ENCODE data around the gene LMF2. TPM values are rescaled to one million over a fixed set of nuclear protein-coding genes. Genes with fewer than 3 reads are reported as not detected.

Gene LMF2, protein sequence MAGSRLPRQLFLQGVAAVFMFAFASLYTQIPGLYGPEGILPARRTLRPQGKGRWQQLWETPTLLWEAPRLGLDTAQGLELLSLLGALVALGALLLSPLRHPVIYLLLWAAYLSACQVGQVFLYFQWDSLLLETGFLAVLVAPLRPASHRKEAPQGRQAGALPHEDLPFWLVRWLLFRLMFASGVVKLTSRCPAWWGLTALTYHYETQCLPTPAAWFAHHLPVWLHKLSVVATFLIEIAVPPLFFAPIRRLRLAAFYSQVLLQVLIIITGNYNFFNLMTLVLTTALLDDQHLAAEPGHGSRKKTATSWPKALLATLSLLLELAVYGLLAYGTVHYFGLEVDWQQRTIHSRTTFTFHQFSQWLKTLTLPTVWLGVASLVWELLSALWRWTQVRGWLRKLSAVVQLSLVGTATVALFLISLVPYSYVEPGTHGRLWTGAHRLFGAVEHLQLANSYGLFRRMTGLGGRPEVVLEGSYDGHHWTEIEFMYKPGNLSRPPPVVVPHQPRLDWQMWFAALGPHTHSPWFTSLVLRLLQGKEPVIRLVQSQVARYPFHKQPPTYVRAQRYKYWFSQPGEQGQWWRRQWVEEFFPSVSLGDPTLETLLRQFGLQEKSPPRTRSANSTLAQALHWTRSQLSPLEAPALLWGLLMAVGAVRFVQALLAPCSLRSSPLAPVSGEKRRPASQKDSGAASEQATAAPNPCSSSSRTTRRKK
- 34.6 to 48.2 TPM (median 46.9 TPM) in 5 replicates for total RNA-seq (2022; extraction: Qiagen RNA extraction; ENCODE audit: low read depth)

DNA sequence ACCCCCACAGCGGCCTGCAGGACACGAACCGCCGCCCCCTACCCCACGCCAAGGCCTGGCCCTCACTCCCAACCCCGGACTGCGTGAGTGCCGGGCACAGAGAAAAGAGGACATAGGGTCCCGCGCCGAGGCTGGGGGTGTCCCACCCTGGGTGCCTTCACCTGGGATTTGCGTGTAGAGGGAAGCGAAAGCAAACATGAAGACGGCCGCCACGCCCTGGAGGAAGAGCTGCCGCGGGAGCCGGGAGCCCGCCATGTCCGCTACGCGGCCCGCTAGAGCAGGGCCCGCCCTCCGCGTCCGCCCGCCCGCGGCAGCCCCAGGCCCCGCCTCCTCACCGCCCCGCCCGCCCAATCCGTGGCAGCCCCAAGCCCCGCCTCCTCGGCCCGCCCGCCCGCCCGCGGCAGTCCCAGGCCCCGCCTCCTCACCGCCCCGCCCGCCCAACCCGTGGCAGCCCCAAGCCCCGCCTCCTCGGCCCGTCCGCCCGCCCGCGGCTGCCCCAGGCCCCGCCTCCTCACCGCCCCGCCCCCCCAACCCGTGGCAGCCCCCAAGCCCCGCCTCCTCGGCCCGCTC, at the start of gene LMF2:
LMF2 (minus strand) TSS at position 282 of the 570 bp plus-strand sequence; CDS start at position 255, 27 bp downstream.

DNA sequence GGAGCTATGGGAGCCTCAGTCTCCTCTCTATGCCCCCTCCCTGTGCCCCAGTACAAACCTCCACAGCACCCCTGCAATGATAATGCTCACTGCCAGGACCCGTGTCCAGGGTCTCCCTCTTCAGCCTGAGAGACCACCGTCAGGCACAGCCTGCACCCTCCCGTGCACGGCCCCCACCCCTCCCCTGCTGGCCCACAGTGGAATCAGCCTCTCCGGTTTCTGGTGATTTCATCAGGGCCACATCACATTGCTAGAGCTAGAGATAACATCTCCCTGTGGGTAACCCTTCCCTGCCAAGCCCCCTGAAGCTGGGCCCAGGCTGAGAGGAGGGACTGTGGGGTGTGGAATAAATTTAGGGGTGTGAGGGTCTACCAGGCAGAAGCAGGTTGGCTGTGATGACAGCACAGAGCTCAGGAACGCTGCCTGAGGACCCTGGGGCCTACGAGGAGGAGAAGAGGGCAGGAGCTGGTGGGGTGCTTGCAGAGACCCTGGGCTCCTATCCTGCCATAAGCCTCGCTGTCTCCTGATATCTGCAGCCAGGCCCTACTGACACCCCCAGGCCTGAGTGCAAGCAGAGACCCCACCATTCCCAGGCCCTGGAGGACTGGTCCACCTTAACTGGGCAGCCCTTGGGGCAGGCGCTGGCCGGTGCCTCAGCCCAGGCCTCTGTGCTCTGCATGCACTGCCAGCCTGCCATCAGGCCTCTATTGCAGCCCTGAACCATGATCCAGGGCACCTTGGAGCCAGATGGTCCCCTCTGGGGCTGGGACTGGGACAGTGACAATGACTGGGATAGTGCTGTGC, 38.2 kb upstream of the LMF2 start, which contains the start of gene KLHDC7B:
KLHDC7B (plus strand) TSS at position 378 of the 804 bp plus-strand sequence; CDS start at position 723, 345 bp downstream.

DNA sequence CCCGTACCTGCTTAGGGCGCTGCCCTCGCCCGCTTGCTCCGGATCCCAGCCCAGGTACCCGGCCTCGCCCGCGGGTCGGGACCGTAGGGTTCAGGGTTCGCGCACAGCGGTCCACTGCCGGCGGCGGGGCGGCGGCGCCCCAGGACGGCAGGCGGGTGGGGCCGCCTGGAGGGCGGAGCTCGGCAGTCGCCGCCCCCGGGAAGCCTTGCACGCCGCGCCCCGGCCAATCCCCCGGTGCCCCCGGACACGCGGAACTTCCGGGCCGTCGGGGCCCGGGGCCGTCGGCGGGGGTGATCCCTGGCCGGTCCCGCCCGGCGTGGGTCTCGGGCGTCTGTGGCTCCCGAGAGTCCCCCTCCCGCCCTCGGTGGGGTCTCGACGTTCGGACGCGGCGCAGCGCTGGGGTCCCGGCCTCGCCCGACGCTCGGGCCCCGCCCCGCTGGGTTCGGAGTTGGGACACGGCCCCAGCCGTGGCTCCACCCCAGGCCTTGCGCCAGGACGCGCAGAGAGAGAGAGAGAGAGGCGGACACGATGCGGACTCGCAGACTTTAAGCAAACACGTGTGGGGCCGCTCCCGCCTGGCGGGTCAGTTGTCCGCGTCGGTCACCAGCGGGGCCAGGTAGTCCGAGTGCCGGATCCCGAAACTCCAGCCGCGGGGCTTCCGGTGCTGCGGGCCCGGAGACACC, 22.5 kb upstream of the LMF2 start, which contains the start of gene TYMP:
TYMP (minus strand) TSS at position 116 of the 683 bp plus-strand sequence. CDS start 303 bp downstream, outside the sequence.

DNA sequence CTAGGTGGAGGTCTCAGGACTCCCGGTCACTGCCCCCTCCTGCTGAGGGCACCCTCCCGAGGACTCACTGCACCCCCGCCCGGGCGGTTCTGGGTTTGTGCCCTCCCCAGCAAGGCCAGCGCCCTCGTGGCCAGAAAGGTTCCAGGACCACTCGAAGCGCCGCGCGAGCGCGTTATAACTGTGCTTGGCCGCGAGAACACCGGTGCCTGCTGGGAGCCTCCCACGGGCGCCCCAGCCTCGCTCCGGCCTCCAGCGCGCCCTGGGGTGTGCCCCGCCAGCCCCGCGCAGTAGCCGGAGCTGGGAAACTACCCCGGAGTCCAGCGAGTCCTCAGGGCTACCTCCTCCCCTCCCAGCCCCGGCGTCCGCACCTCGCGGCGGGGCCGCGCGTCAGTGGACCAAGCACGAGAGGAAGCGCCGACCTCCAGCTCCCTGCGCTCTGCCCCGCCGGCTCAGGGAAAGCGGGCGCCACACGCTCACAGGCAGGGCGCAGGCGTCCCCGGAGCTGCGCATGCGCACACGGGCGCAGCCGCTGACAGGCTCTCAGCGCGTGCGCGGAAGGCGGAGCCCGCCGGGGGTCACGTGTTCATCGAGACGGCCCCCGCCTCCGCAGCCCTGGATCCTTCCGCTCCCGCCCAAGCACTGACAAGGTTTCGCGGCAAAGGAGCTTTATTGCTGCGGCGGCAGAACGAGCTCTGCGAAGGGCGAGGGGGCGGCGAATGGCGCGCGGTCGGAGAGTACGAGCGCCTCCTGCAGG, 17.8 kb upstream of the LMF2 start, which contains the start of gene SCO2:
SCO2 (minus strand) TSS at position 495 of the 754 bp plus-strand sequence. CDS start 1,187 bp downstream, outside the sequence.

DNA sequence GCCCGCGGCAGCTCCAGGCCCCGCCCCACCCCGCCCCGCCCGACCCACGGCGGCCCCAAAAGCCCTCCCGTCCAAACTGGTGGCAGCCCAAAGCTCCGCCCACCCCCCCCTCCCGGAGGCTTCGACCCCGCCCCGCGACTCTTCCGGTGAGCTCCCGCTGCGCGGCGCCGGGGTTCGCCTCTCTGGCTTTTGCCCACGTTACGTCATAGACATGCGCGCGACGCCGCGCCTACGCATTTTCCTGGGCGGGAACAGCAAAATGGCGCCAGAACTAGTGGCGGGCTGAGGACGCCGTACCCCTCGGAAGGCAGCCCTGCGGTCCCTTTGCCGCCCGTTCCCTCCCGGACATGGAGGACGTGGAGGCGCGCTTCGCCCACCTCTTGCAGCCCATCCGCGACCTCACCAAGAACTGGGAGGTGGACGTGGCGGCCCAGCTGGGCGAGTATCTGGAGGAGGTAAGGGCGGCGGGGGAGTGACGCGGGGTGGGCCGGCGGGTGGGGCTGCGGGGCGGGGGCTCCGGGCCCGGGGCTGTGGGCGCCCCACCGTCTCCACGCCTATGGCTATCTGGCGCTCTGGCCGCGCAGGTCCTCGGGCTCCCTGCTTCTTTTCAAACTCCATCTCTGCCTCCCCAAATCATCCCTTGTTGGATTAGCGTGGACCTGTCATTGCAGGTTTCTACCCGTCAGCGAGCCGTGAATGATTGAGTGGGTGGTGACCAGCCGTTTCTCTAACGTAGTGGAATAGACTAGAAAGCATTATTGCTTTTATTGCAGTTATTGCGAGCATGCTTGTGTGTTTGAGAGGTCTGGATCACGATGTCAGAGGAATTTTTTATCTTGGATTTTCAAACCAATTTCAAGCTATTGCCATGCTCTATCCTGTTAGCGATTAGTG, 736 bp upstream of the LMF2 start, which contains the start of gene NCAPH2:
NCAPH2 (plus strand) TSS at position 234 of the 894 bp plus-strand sequence; CDS start at position 348, 114 bp downstream.

DNA sequence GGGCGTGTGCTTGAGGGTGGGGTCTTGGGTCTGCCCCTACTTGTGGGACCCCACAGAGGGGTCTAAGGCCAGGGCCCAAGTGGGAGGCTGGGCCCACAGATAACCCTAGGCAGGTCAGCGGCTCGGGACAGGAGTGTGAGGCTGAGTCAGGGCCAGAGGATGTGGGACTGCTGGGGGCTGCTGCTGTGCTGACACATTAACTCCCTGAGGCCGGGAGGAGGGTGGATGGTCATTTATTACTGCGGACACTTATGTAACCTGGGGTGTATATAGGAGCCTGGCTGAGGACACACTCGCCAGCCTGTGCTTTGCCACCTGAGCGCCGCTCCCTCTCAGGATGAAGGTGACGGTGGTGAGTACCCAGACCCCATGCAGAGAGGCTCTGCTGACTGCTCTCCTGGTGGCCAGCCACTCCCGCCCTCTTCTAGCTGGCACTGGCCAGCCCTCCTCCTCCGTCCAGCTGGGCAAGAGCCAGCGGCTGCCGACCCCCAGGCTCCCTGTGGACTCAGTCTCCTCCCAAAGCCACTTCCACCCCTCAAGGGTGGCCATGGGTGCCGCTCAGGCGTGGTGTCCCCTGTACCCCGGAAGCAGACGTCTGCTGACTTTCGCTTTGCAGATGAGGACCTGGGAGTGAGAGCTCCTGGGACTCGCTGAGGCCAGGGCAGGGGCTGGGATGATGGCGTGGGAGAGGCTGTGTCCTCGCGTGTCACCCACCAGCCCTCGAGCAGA, 20.8 kb downstream of the LMF2 start, which contains the start of gene MIOX:
MIOX (plus strand) TSS at position 299 of the 729 bp plus-strand sequence; CDS start at position 338, 39 bp downstream.

DNA sequence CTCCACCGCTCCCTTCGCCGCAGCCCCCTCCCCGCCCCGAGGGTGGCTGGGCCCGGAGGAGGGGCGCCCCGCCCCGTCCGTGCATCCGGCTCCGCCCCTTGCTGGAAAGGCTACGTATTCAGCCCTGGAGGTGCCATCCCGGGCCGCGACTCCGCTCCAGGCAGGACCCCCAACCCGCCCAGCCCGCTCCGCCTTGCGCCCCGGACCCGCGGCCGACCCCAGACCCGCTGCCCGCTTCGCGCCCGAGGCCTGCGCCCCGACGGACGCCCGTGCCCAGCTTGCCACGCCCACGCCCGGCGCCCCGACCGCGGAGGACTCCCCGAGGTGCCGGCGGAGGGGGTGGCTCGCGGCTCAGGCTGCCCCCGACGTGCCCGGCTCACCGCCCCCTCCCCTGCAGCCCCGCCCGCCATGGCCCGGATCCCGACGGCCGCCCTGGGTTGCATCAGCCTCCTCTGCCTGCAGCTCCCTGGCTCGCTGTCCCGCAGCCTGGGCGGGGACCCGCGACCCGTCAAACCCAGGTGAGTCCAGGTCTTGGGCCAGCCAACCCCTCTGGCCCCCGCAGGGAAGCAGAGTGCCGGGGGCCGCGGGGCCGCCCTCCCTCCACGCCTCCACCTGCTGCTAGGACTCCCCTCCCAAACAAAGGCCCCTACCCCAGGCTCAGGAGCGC, 25.9 kb downstream of the LMF2 start, which contains the start of gene ADM2:
ADM2 (plus strand) TSS at position 104 of the 667 bp plus-strand sequence; CDS start at position 409, 305 bp downstream.

DNA sequence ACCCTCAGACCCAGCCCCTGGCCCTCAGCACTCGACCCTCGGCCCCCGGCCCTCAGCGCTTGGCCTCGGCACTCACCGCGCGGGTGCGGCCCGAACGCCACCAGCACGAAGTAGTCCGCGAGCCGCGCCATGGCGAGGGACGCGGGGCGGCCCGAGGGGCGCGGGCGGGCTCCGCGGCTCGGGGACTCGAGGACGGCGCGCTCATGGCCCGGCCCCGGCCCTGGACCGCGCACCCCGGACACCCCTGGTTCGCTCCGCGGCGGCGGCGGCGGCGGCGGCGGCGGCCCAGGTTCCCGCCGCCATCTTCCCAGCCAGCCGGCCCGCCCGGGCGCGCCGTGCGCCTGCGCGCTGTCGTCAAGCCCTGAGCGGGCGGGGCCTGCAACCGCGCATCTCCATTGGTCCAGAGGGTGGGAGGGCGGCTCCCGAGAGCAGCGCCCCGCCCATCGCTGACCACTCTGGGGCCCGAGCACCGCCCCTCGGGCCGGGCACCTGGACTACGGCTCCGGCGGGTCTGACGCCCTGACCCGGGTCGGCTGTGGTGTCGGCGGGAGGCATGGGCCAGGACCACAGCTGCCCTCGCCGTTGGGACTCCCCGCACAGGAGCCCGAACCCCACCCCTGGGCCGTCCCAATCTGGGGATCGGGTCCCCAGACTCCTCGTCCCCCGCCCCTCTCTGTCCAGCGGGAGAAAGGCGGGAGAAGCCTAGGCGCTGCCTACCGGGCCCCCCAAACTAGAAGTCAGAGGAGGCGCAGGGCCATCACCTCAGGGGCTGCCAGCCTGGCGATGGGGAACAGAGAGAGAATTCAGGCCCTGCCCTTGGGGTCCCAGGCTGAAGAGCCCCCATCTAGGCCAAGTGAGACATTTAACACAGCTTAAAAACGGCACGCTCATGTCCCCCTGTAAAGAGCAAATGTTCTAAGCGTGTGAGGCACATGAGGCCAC, 32.5 kb downstream of the LMF2 start, which contains the start of gene SBF1:
SBF1 (minus strand) TSS at position 326 of the 942 bp plus-strand sequence; CDS start at position 131, 195 bp downstream.

Other genes with a start within 250 kb of the LMF2 start
- gene MAPK12, start 246.0 kb downstream of the LMF2 start, total RNA-seq (2022; extraction: Qiagen RNA extraction; ENCODE audit: low read depth): 17.4 to 24.3 TPM (median 23.8 TPM) in 5 replicates
- gene MAPK11, start 237.3 kb downstream of the LMF2 start, total RNA-seq (2022; extraction: Qiagen RNA extraction; ENCODE audit: low read depth): 5.2 to 7.6 TPM (median 6.5 TPM) in 5 replicates
- 87.3 to 113 TPM (median 112 TPM) in 5 replicates for gene PLXNB2, start 200.1 kb downstream of the LMF2 start, total RNA-seq (2022; extraction: Qiagen RNA extraction; ENCODE audit: low read depth)
- gene DENND6B, start 180.7 kb downstream of the LMF2 start, total RNA-seq (2022; extraction: Qiagen RNA extraction; ENCODE audit: low read depth): 2.1 to 3.8 TPM (median 3.2 TPM) in 5 replicates
- 10.3 to 13.6 TPM (median 13.2 TPM) in 5 replicates for gene PPP6R2, start 164.4 kb downstream of the LMF2 start, total RNA-seq (2022; extraction: Qiagen RNA extraction; ENCODE audit: low read depth)
- 17.3 to 26.0 TPM (median 23.4 TPM) in 5 replicates for gene SBF1, start 32.7 kb downstream of the LMF2 start, total RNA-seq (2022; extraction: Qiagen RNA extraction; ENCODE audit: low read depth)
- 0.57 to 0.71 TPM (median 0.64 TPM) in 5 replicates for gene ADM2, start 26.2 kb downstream of the LMF2 start, total RNA-seq (2022; extraction: Qiagen RNA extraction; ENCODE audit: low read depth)
- gene MIOX, start 20.8 kb downstream of the LMF2 start, total RNA-seq (2022; extraction: Qiagen RNA extraction; ENCODE audit: low read depth): 0.09 TPM in 1 of 5 replicates, not detected in the others
- 32.6 to 42.7 TPM (median 36.6 TPM) in 5 replicates for gene NCAPH2, start 522 bp upstream of the LMF2 start, total RNA-seq (2022; extraction: Qiagen RNA extraction; ENCODE audit: low read depth)
- gene SCO2, start 17.9 kb upstream of the LMF2 start, total RNA-seq (2022; extraction: Qiagen RNA extraction; ENCODE audit: low read depth): 3.0 to 6.3 TPM (median 5.7 TPM) in 5 replicates
- 11.7 to 19.6 TPM (median 17.7 TPM) in 5 replicates for gene TYMP, start 22.3 kb upstream of the LMF2 start, total RNA-seq (2022; extraction: Qiagen RNA extraction; ENCODE audit: low read depth)
- not detected in 5 replicates for gene KLHDC7B, start 38.2 kb upstream of the LMF2 start, total RNA-seq (2022; extraction: Qiagen RNA extraction; ENCODE audit: low read depth)
- gene SYCE3, start 55.2 kb upstream of the LMF2 start, total RNA-seq (2022; extraction: Qiagen RNA extraction; ENCODE audit: low read depth): 0.40 to 0.80 TPM (median 0.75 TPM) in 3 of 5 replicates, not detected in the others
- 7.6 to 13.7 TPM (median 11.2 TPM) in 5 replicates for gene CPT1B, start 70.7 kb upstream of the LMF2 start, total RNA-seq (2022; extraction: Qiagen RNA extraction; ENCODE audit: low read depth)
- 12.2 to 23.0 TPM (median 17.5 TPM) in 5 replicates for gene CHKB, start 75.1 kb upstream of the LMF2 start, total RNA-seq (2022; extraction: Qiagen RNA extraction; ENCODE audit: low read depth)
- 2.9 to 3.9 TPM (median 3.7 TPM) in 5 replicates for gene MAPK8IP2, start 93.1 kb upstream of the LMF2 start, total RNA-seq (2022; extraction: Qiagen RNA extraction; ENCODE audit: low read depth)
- 17.0 to 23.9 TPM (median 22.0 TPM) in 5 replicates for gene ARSA, start 120.5 kb upstream of the LMF2 start, total RNA-seq (2022; extraction: Qiagen RNA extraction; ENCODE audit: low read depth)
- 3.0 to 5.3 TPM (median 4.1 TPM) in 5 replicates for gene SHANK3, start 165.1 kb upstream of the LMF2 start, total RNA-seq (2022; extraction: Qiagen RNA extraction; ENCODE audit: low read depth)
- 0.11 to 0.14 TPM in 2 of 5 replicates, not detected in the others for gene ACR, start 230.5 kb upstream of the LMF2 start, total RNA-seq (2022; extraction: Qiagen RNA extraction; ENCODE audit: low read depth)

Data from A549 treated with GW870086 at 1 μM for 4 hours (cell line).